ENCODE results near the gene LDB2.

Gene LDB2

GRCh38 chr4:16869594-16870245, 28.7 kb downstream of the LDB2 start:
- in situ Hi-C loops (cut with MboI; ENCODE audit: low sequenced_read_pairs): no loop called here
- Histone ChIP-seq H3K36me3 (replicated peaks) (no peaks in the 10 kb centered on the region), H3K27me3 (ENCODE audit: low read depth) (no peaks in the 10 kb centered on the region), H3K4me3 (no peak overlapping the region), H3K4me1 (no peaks in the 10 kb centered on the region), H3K9me3 (no peaks in the 10 kb centered on the region)
- no peak for DNase-seq (ENCODE audit: low spot score in 2 of 2)

- H3K36me3 ChIP-seq (replicated peaks): no peaks in the 10 kb centered on the region
- no peaks in the 10 kb centered on the region for H3K9me3 ChIP-seq
- in situ Hi-C loops (cut with MboI; ENCODE audit: low sequenced_read_pairs): no loop called here
- H3K4me3 ChIP-seq: no peak overlapping the region
- H3K27me3 ChIP-seq (ENCODE audit: low read depth): no peaks in the 10 kb centered on the region
- no peaks in the 10 kb centered on the region for H3K4me1 ChIP-seq
- no peak for DNase-seq (ENCODE audit: low spot score in 2 of 2)
Observed at GRCh38 chr4:16868674-16869073, 29.8 kb downstream of the LDB2 start.

GRCh38 chr4:16867827-16868226, 30.6 kb downstream of the LDB2 start:
- in situ Hi-C loops (cut with MboI; ENCODE audit: low sequenced_read_pairs): no loop called here
- Histone ChIP-seq H3K4me3 (no peak overlapping the region), H3K9me3 (no peaks in the 10 kb centered on the region), H3K4me1 (no peaks in the 10 kb centered on the region), H3K36me3 (replicated peaks) (no peaks in the 10 kb centered on the region), H3K27me3 (ENCODE audit: low read depth) (no peaks in the 10 kb centered on the region)
- no peak for DNase-seq (ENCODE audit: low spot score in 2 of 2)

GRCh38 chr4:16866974-16867373, 31.5 kb downstream of the LDB2 start:
- no peak overlapping the region for H3K4me3 ChIP-seq
- H3K27me3 ChIP-seq (ENCODE audit: low read depth): no peaks in the 10 kb centered on the region
- no peaks in the 10 kb centered on the region for H3K4me1 ChIP-seq
- DNase-seq (ENCODE audit: low spot score in 2 of 2): no peak
- in situ Hi-C loops (cut with MboI; ENCODE audit: low sequenced_read_pairs): no loop called here
- no peaks in the 10 kb centered on the region for H3K9me3 ChIP-seq
- H3K36me3 ChIP-seq (replicated peaks): no peaks in the 10 kb centered on the region

- no peaks in the 10 kb centered on the region for H3K9me3 ChIP-seq
- no peak overlapping the region for H3K4me3 ChIP-seq
- no peaks in the 10 kb centered on the region for H3K36me3 ChIP-seq (replicated peaks)
- H3K4me1 ChIP-seq: peaks cover 2% of the 10 kb centered on the region; the same call in 1 of the 2 replicates
- in situ Hi-C loops (cut with MboI; ENCODE audit: low sequenced_read_pairs): no loop called here
- H3K27me3 ChIP-seq (ENCODE audit: low read depth): no peaks in the 10 kb centered on the region
- DNase-seq (ENCODE audit: low spot score in 2 of 2): no peak
Observed at GRCh38 chr4:16865897-16866283, 32.6 kb downstream of the LDB2 start.

GRCh38 chr4:16865209-16865896, 33.1 kb downstream of the LDB2 start:
- H3K4me1 ChIP-seq: peaks cover 7% of the 10 kb centered on the region; the same call in 1 of the 2 replicates
- no peak for DNase-seq (ENCODE audit: low spot score in 2 of 2)
- H3K27me3 ChIP-seq (ENCODE audit: low read depth): no peaks in the 10 kb centered on the region
- no peaks in the 10 kb centered on the region for H3K9me3 ChIP-seq
- H3K4me3 ChIP-seq: no peak overlapping the region
- H3K36me3 ChIP-seq (replicated peaks): no peaks in the 10 kb centered on the region
- in situ Hi-C loops (cut with MboI; ENCODE audit: low sequenced_read_pairs): no loop called here

- no peaks in the 10 kb centered on the region for H3K36me3 ChIP-seq (replicated peaks)
- DNase-seq (ENCODE audit: low spot score in 2 of 2): no peak
- no peak overlapping the region for H3K4me3 ChIP-seq
- H3K27me3 ChIP-seq (ENCODE audit: low read depth): no peaks in the 10 kb centered on the region
- H3K9me3 ChIP-seq: no peaks in the 10 kb centered on the region
- H3K4me1 ChIP-seq: peaks cover 9% of the 10 kb centered on the region; the same call in 1 of the 2 replicates
- in situ Hi-C loops (cut with MboI; ENCODE audit: low sequenced_read_pairs): no loop called here
Observed at GRCh38 chr4:16864199-16864598, 34.2 kb downstream of the LDB2 start.

GRCh38 chr4:16862697-16863096, 35.7 kb downstream of the LDB2 start:
- Histone ChIP-seq H3K36me3 (replicated peaks) (no peaks in the 10 kb centered on the region), H3K9me3 (no peaks in the 10 kb centered on the region), H3K4me3 (no peak overlapping the region), H3K4me1 (peaks cover 9% of the 10 kb centered on the region; the same call in 1 of the 2 replicates), H3K27me3 (ENCODE audit: low read depth) (no peaks in the 10 kb centered on the region)
- in situ Hi-C loops (cut with MboI; ENCODE audit: low sequenced_read_pairs): no loop called here
- DNase-seq (ENCODE audit: low spot score in 2 of 2): no peak

- Histone ChIP-seq H3K4me1 (peaks cover 9% of the 10 kb centered on the region; the same call in 1 of the 2 replicates), H3K9me3 (no peaks in the 10 kb centered on the region), H3K27me3 (ENCODE audit: low read depth) (no peaks in the 10 kb centered on the region), H3K4me3 (no peak overlapping the region), H3K36me3 (replicated peaks) (no peaks in the 10 kb centered on the region)
- peak in 1 of 2 experiments; percentile 21 for DNase-seq (ENCODE audit: low spot score in 2 of 2)
- in situ Hi-C loops (cut with MboI; ENCODE audit: low sequenced_read_pairs): no loop called here
Observed at GRCh38 chr4:16860516-16860915, 37.9 kb downstream of the LDB2 start.

- in situ Hi-C loops (cut with MboI; ENCODE audit: low sequenced_read_pairs): no loop called here
- H3K4me3 ChIP-seq: no peak overlapping the region
- H3K9me3 ChIP-seq: no peaks in the 10 kb centered on the region
- DNase-seq (ENCODE audit: low spot score in 2 of 2): no peak
- no peaks in the 10 kb centered on the region for H3K36me3 ChIP-seq (replicated peaks)
- no peaks in the 10 kb centered on the region for H3K27me3 ChIP-seq (ENCODE audit: low read depth)
- H3K4me1 ChIP-seq: peaks cover 9% of the 10 kb centered on the region; the same call in 1 of the 2 replicates
Observed at GRCh38 chr4:16859031-16859430, 39.4 kb downstream of the LDB2 start.

- DNase-seq (ENCODE audit: low spot score in 2 of 2): no peak
- H3K9me3 ChIP-seq: no peaks in the 10 kb centered on the region
- no peaks in the 10 kb centered on the region for H3K36me3 ChIP-seq (replicated peaks)
- in situ Hi-C loops (cut with MboI; ENCODE audit: low sequenced_read_pairs): no loop called here
- H3K4me3 ChIP-seq: no peak overlapping the region
- peaks cover 9% of the 10 kb centered on the region; the same call in 1 of the 2 replicates for H3K4me1 ChIP-seq
- no peaks in the 10 kb centered on the region for H3K27me3 ChIP-seq (ENCODE audit: low read depth)
Observed at GRCh38 chr4:16858275-16858752, 40.1 kb downstream of the LDB2 start.

GRCh38 chr4:16857425-16857824, 41.0 kb downstream of the LDB2 start:
- in situ Hi-C loops (cut with MboI; ENCODE audit: low sequenced_read_pairs): no loop called here
- H3K36me3 ChIP-seq (replicated peaks): no peaks in the 10 kb centered on the region
- no peak overlapping the region for H3K4me3 ChIP-seq
- no peaks in the 10 kb centered on the region for H3K27me3 ChIP-seq (ENCODE audit: low read depth)
- DNase-seq (ENCODE audit: low spot score in 2 of 2): no peak
- H3K9me3 ChIP-seq: no peaks in the 10 kb centered on the region
- peaks cover 9% of the 10 kb centered on the region; the same call in 1 of the 2 replicates for H3K4me1 ChIP-seq

- Histone ChIP-seq H3K27me3 (ENCODE audit: low read depth) (no peaks in the 10 kb centered on the region), H3K4me1 (no peaks in the 10 kb centered on the region), H3K36me3 (replicated peaks) (no peaks in the 10 kb centered on the region), H3K4me3 (no peak overlapping the region), H3K9me3 (no peaks in the 10 kb centered on the region)
- DNase-seq (ENCODE audit: low spot score in 2 of 2): no peak
- in situ Hi-C loops (cut with MboI; ENCODE audit: low sequenced_read_pairs): no loop called here
Observed at GRCh38 chr4:16853640-16854039, 44.8 kb downstream of the LDB2 start.

GRCh38 chr4:16852644-16853043, 45.8 kb downstream of the LDB2 start:
- Histone ChIP-seq H3K4me1 (no peaks in the 10 kb centered on the region; the same call in 1 of the 2 replicates), H3K36me3 (replicated peaks) (no peaks in the 10 kb centered on the region), H3K27me3 (ENCODE audit: low read depth) (no peaks in the 10 kb centered on the region), H3K4me3 (no peak overlapping the region), H3K9me3 (no peaks in the 10 kb centered on the region)
- DNase-seq (ENCODE audit: low spot score in 2 of 2): no peak
- in situ Hi-C loops (cut with MboI; ENCODE audit: low sequenced_read_pairs): no loop called here

All from HAP-1 (cell line).